Activated effector memory CD4-positive, alpha-beta T cell treated with Interleukin-2 at 50 U/mL for 16 hours (primary cell): ENCODE data around the gene NDE1.
A peak's percentile ranks its signal among the peaks of the same experiment; 100 is the strongest.
"Not testable (repeated sequence)": the region's sequence is repeated elsewhere in the genome, so short reads cannot be mapped to it uniquely, and the experiment has no call there.

Experiments
- DNase-seq: peaks from one replicate; pipeline ENCODE4 v3.0.0-alpha.2; 2020

The NDE1 gene

GRCh38 chr16:15653227-15653626 lies 3.2 kb downstream of the NDE1 start:
- DNase-seq = no peak

- no peak for DNase-seq
Observed at GRCh38 chr16:15654591-15654990, 4.5 kb downstream of the NDE1 start.

- not testable (repeated sequence) for DNase-seq
Observed at GRCh38 chr16:15655561-15655960, 5.5 kb downstream of the NDE1 start.

- DNase-seq = no peak
Observed at GRCh38 chr16:15658149-15658548, 8.1 kb downstream of the NDE1 start.

GRCh38 chr16:15658556-15658955 lies 8.5 kb downstream of the NDE1 start:
- DNase-seq = no peak

- no peak for DNase-seq
Observed at GRCh38 chr16:15660203-15660601, 10.2 kb downstream of the NDE1 start.

GRCh38 chr16:15665107-15665506 lies 15.1 kb downstream of the NDE1 start:
- no peak for DNase-seq

GRCh38 chr16:15667091-15667742 lies 17.2 kb downstream of the NDE1 start:
- DNase-seq = no peak

GRCh38 chr16:15671530-15672117 lies 21.6 kb downstream of the NDE1 start:
- no peak for DNase-seq

GRCh38 chr16:15672127-15672513 lies 22.1 kb downstream of the NDE1 start:
- DNase-seq = not testable (repeated sequence)

- peak; percentile 72 for DNase-seq
Observed at GRCh38 chr16:15672514-15673167, 22.6 kb downstream of the NDE1 start.

GRCh38 chr16:15674571-15674970 lies 24.5 kb downstream of the NDE1 start:
- DNase-seq = no peak

GRCh38 chr16:15676506-15676905 lies 26.5 kb downstream of the NDE1 start:
- no peak for DNase-seq

GRCh38 chr16:15677447-15677846 lies 27.4 kb downstream of the NDE1 start:
- DNase-seq = no peak

- DNase-seq = peak; percentile 15
Observed at GRCh38 chr16:15682105-15682570, 32.1 kb downstream of the NDE1 start.

- DNase-seq = no peak
Observed at GRCh38 chr16:15686287-15686686, 36.2 kb downstream of the NDE1 start.

- no peak for DNase-seq
Observed at GRCh38 chr16:15689290-15689689, 39.2 kb downstream of the NDE1 start.

- no peak for DNase-seq
Observed at GRCh38 chr16:15690296-15690695, 40.3 kb downstream of the NDE1 start.

- DNase-seq = no peak
Observed at GRCh38 chr16:15691046-15691445, 41.0 kb downstream of the NDE1 start.

- DNase-seq = not testable (repeated sequence)
Observed at GRCh38 chr16:15692508-15692907, 42.5 kb downstream of the NDE1 start.

GRCh38 chr16:15694499-15694898 lies 44.5 kb downstream of the NDE1 start:
- no peak for DNase-seq

- no peak for DNase-seq
Observed at GRCh38 chr16:15699819-15700218, 49.8 kb downstream of the NDE1 start.

- DNase-seq = no peak
Observed at GRCh38 chr16:15701367-15701766, 51.3 kb downstream of the NDE1 start.
